Ovary (tissue), 9 donors: ENCODE results near the gene SOHLH2. TPM values are rescaled to one million over a fixed set of nuclear protein-coding genes. Genes with fewer than 3 reads are reported as not detected.

ENCODE experiments used
- DNase-seq, 5 donors: peaks; one replicate each; pipeline ENCODE4 v3.0.0-alpha.2; 2019 to 2020
- H3K27ac ChIP-seq, 2 donors: fragments of 200-600 bp; one replicate each; pipeline versions ENCODE4 v1.5.1 to v1.8.0; 2019 to 2022
- H3K27me3 ChIP-seq: fragments of 200-600 bp; one replicate; pipeline ENCODE4 v1.8.0; 2022
- H3K36me3 ChIP-seq: fragments of 200-600 bp; sonication (generic); one replicate; pipeline ENCODE4 v1.5.1; 2019
- H3K4me1 ChIP-seq: one replicate; pipeline ENCODE4 v1.8.1; 2013; ENCODE audit warnings: mild to moderate bottlenecking, moderate library complexity; ENCODE audit not compliant: insufficient read depth
- H3K4me3 ChIP-seq: fragments of 200-600 bp; sonication (generic); one replicate; pipeline ENCODE4 v1.5.1; 2017
- H3K9me3 ChIP-seq, 2 donors: fragments of 200-600 bp in 1 of 2; sonication (generic) in 1 of 2; one replicate each; pipeline versions ENCODE4 v1.5.1 to v1.8.1; 2013 to 2019; ENCODE audit warnings: mild to moderate bottlenecking in 1 of 2, moderate library complexity in 1 of 2
- CTCF ChIP-seq, 3 donors: fragments of 450-650 bp in 2 of 3; fragments of 200-600 bp in 1 of 3; IDR thresholded peaks; one replicate each; pipeline versions ENCODE4 v1.5.1 to v1.8.0; 2016 to 2022; ENCODE audit warnings: antibody characterized with exemption in 3 of 3, mild to moderate bottlenecking in 1 of 3
- EP300 ChIP-seq: sonication (generic); formaldehyde crosslinking; IDR thresholded peaks from one replicate; pipeline ENCODE4 v1.6.1; 2017; ENCODE audit warnings: antibody characterized with exemption
- POLR2A ChIP-seq: fragments of 450-650 bp; IDR thresholded peaks from one replicate; pipeline ENCODE4 v1.6.1; 2017; ENCODE audit warnings: antibody characterized with exemption, mild to moderate bottlenecking, moderate library complexity
- WGBS, 3 donors: extraction: QIAGEN DNeasy Blood & Tissue Kit in 1 of 3; methylation state at CpG; one replicate each; pipeline versions ENCODE4 v1.1.5 to v1.1.7; 2013 to 2017; 5-methylcytosine and 5-hydroxymethylcytosine counted together
- intact Hi-C, 4 donors: fragments of 100-400 bp; cut with DNase I; formaldehyde crosslinking; loops; one replicate each; pipeline versions ENCODE4 v1.11.0 to v1.15.1; 2022 to 2023
- polyA plus RNA-seq, 2 donors: library from polyadenylated mRNA; stranded (reverse); fragments of 200-250 nt in 1 of 2; fragments of 350-450 nt in 1 of 2; fragmentation: Illumina TruSeq in 1 of 2; extraction: RNeasy Lipid Tissue Mini Kit (QIAGEN cat#74804) in 1 of 2; gene quantifications; one replicate each; pipeline ENCODE4 v1.2.3, GENCODE V29; 2013 to 2014
- total RNA-seq, 7 donors: library from RNA; depleted of rRNA in 2 of 7; stranded (reverse); fragments of >200 nt in 2 of 7; fragmentation: NEBNext Ultra II Directional in 3 of 7; extraction: Animal tissue kit (Norgen Biotek cat#: 25700) in 3 of 7; gene quantifications; one replicate each; pipeline versions ENCODE4 v1.1.0 to v1.2.4, GENCODE V29; 2016 to 2023
- donor health status: DM: no; HTN: no; CAD: no; lungs with moderate emphysema.
- donor health status: DM: no; HTN: no; CAD: no.
- donor health status: Bipolar disorder and iron deficiency.
- donor health status: DM: yes; HTN: yes; CAD: no.
- donor health status: DM: no; HTN: no; CAD: no.
- donor health status: DM: yes; HTN: yes; CAD: no.

SOHLH2 gene
- total and polyA plus RNA-seq, 9 donors, result 0.11 to 1.0 (median 0.42) TPM; not detected in 3

GRCh38 chr13:36248700-36249099, 34.3 kb upstream of the SOHLH2 start:
- no peak for DNase-seq
- no peaks in the 10 kb centered on the region for H3K4me1 ChIP-seq
- no peak for TF ChIP-seq CTCF (IDR thresholded peaks at IDR 0.05)
- no peak for TF ChIP-seq EP300
- no peak for TF ChIP-seq POLR2A

GRCh38 chr13:36244990-36245389, 30.6 kb upstream of the SOHLH2 start:
- intact Hi-C loops, result no loop called here
- no peaks in the 10 kb centered on the region for H3K36me3 ChIP-seq
- H3K9me3 ChIP-seq, result no peaks in the 10 kb centered on the region
- WGBS, 3 donors, result 48 to 77% (median 60%) methylated on average over 1 of the region's 1 CpG
- H3K4me1 ChIP-seq, result no peaks in the 10 kb centered on the region
- H3K27me3 ChIP-seq, result no peaks in the 10 kb centered on the region
- TF ChIP-seq CTCF (IDR thresholded peaks at IDR 0.05) (no peak), EP300 (no peak), POLR2A (no peak)
- H3K27ac ChIP-seq, result no peak overlapping the region
- DNase-seq, result no peak
- no peak overlapping the region for H3K4me3 ChIP-seq

More at GRCh38 chr13:36248700-36249099, 34.3 kb upstream of the SOHLH2 start:
- intact Hi-C loops, result no loop called here
- Histone ChIP-seq H3K36me3 (no peaks in the 10 kb centered on the region), H3K9me3 (no peaks in the 10 kb centered on the region), H3K4me3 (no peak overlapping the region), H3K27me3 (no peaks in the 10 kb centered on the region), H3K27ac (no peak overlapping the region)

- DNase-seq, result no peak
- TF ChIP-seq POLR2A (no peak), EP300 (no peak), CTCF (IDR thresholded peaks at IDR 0.05) (no peak)
- Histone ChIP-seq H3K27ac (no peak overlapping the region), H3K27me3 (no peaks in the 10 kb centered on the region), H3K9me3 (no peaks in the 10 kb centered on the region), H3K4me3 (no peak overlapping the region), H3K4me1 (no peaks in the 10 kb centered on the region), H3K36me3 (no peaks in the 10 kb centered on the region)
- intact Hi-C loops, result no loop called here
- WGBS, 3 donors, result 48 to 70% (median 52%) methylated on average over 2 of the region's 2 CpGs
Measured at GRCh38 chr13:36244073-36244472, 29.7 kb upstream of the SOHLH2 start.

GRCh38 chr13:36242761-36243160, 28.4 kb upstream of the SOHLH2 start:
- H3K36me3 ChIP-seq, result no peaks in the 10 kb centered on the region
- TF ChIP-seq CTCF (IDR thresholded peaks at IDR 0.05) (no peak), POLR2A (no peak), EP300 (no peak)
- H3K27ac ChIP-seq, result no peak overlapping the region
- H3K4me1 ChIP-seq, result no peaks in the 10 kb centered on the region
- DNase-seq, result no peak
- intact Hi-C loops, result no loop called here
- 92 to 94% (median 93%) methylated on average over 2 of the region's 2 CpGs for WGBS, 3 donors
- H3K27me3 ChIP-seq, result no peaks in the 10 kb centered on the region
- no peaks in the 10 kb centered on the region for H3K9me3 ChIP-seq
- no peak overlapping the region for H3K4me3 ChIP-seq

- TF ChIP-seq EP300, result no peak
- no peak for TF ChIP-seq POLR2A
- no peak for TF ChIP-seq CTCF (IDR thresholded peaks at IDR 0.05)
- no peak for DNase-seq
- WGBS, 3 donors, result 72 to 89% (median 87%) methylated on average over 3 of the region's 3 CpGs
Measured at GRCh38 chr13:36231236-36231635, 16.9 kb upstream of the SOHLH2 start.

More at GRCh38 chr13:36231236-36231635, 16.9 kb upstream of the SOHLH2 start:
- no peaks in the 10 kb centered on the region for H3K27me3 ChIP-seq
- no peaks in the 10 kb centered on the region for H3K4me1 ChIP-seq
- no peak overlapping the region for H3K27ac ChIP-seq
- intact Hi-C loops, result no loop called here
- H3K9me3 ChIP-seq, result no peaks in the 10 kb centered on the region
- no peaks in the 10 kb centered on the region for H3K36me3 ChIP-seq
- H3K4me3 ChIP-seq, result no peak overlapping the region
